Mesothelial cell of epicardium (in vitro differentiated cells): ENCODE results near the gene ECM2. TPM values are rescaled to one million over a fixed set of nuclear protein-coding genes. Genes with fewer than 3 reads are reported as not detected.
A peak's percentile ranks its signal among the peaks of the same experiment; 100 is the strongest.

Experiments
- DNase-seq, 2 experiments: peaks; one replicate each; pipeline ENCODE4 v3.0.0; 2021; ENCODE audit warnings: low spot score in 2 of 2; ENCODE audit not compliant: unreplicated experiment in 2 of 2
- H3K27ac Mint-ChIP-seq: 2 replicates; pipeline ENCODE4 v1.8.0; 2021; ENCODE audit warnings: mixed read lengths
- H3K27me3 Mint-ChIP-seq: 2 replicates; pipeline ENCODE4 v1.8.0; 2021; ENCODE audit warnings: low read depth, mixed read lengths
- H3K36me3 Mint-ChIP-seq: 2 replicates; pipeline ENCODE4 v1.8.0; 2021; ENCODE audit warnings: mixed read lengths
- H3K4me1 Mint-ChIP-seq: 2 replicates; pipeline ENCODE4 v1.8.0; 2021; ENCODE audit warnings: mixed read lengths
- H3K4me3 Mint-ChIP-seq: 2 replicates; pipeline ENCODE4 v1.8.0; 2021; ENCODE audit warnings: mild to moderate bottlenecking, moderate library complexity, mixed read lengths
- H3K9me3 Mint-ChIP-seq: 2 replicates; pipeline ENCODE4 v1.8.0; 2021; ENCODE audit warnings: mixed read lengths
- CTCF ChIP-seq: fragments of 200-600 bp; sonication (generic); IDR thresholded peaks from one replicate; pipeline ENCODE4 v1.5.0; 2021; ENCODE audit warnings: antibody characterized with exemption; ENCODE audit not compliant: unreplicated experiment
- total RNA-seq: library from RNA; stranded (reverse); gene quantifications from 3 replicates; pipeline ENCODE4 v1.2.1, GENCODE V29; 2021

Gene ECM2
- total RNA-seq, 1 donor from 2014 or later, result not detected

- DNase-seq, result no peak
- Mint-ChIP-seq H3K4me3 (no peak overlapping the region), H3K36me3 (no peaks in the 10 kb centered on the region), H3K27ac (peak overlapping the region; percentile 80), H3K4me1 (peaks cover 36% of the 10 kb centered on the region), H3K9me3 (peaks cover 10% of the 10 kb centered on the region), H3K27me3 (no peaks in the 10 kb centered on the region)
- no peak for TF ChIP-seq CTCF
These were observed 27.6 kb upstream of the ECM2 start for GRCh38 chr9:92563116-92564100.

- peaks cover 13% of the 10 kb centered on the region for H3K9me3 Mint-ChIP-seq
- no peak for DNase-seq
- H3K27ac Mint-ChIP-seq, result peak overlapping the region; percentile 94
These were observed 26.7 kb upstream of the ECM2 start for GRCh38 chr9:92562461-92562967.

GRCh38 chr9:92561374-92562330, 25.9 kb upstream of the ECM2 start:
- no peaks in the 10 kb centered on the region for H3K27me3 Mint-ChIP-seq
- H3K4me3 Mint-ChIP-seq, result no peak overlapping the region
- TF ChIP-seq CTCF, result no peak
- H3K36me3 Mint-ChIP-seq, result peaks cover 2% of the 10 kb centered on the region
- no peak for DNase-seq
- H3K27ac Mint-ChIP-seq, result peak overlapping the region; percentile 94
- H3K9me3 Mint-ChIP-seq, result peaks cover 8% of the 10 kb centered on the region
- H3K4me1 Mint-ChIP-seq, result peaks cover 36% of the 10 kb centered on the region

More at GRCh38 chr9:92562461-92562967, 26.7 kb upstream of the ECM2 start:
- no peak for TF ChIP-seq CTCF
- Mint-ChIP-seq H3K4me1 (peaks cover 36% of the 10 kb centered on the region), H3K36me3 (peaks cover 2% of the 10 kb centered on the region), H3K27me3 (no peaks in the 10 kb centered on the region), H3K4me3 (no peak overlapping the region)

- Mint-ChIP-seq H3K4me3 (no peak overlapping the region), H3K4me1 (peaks cover 30% of the 10 kb centered on the region), H3K27me3 (no peaks in the 10 kb centered on the region), H3K9me3 (peaks cover 10% of the 10 kb centered on the region), H3K27ac (no peak overlapping the region), H3K36me3 (peaks cover 6% of the 10 kb centered on the region)
- no peak for TF ChIP-seq CTCF
- no peak for DNase-seq
These were observed 23.0 kb upstream of the ECM2 start for GRCh38 chr9:92558612-92559374.

- H3K4me3 Mint-ChIP-seq, result no peak overlapping the region
- H3K4me1 Mint-ChIP-seq, result peaks cover 2% of the 10 kb centered on the region
- H3K27ac Mint-ChIP-seq, result no peak overlapping the region
- no peak for DNase-seq
- no peak for TF ChIP-seq CTCF
- H3K27me3 Mint-ChIP-seq, result no peaks in the 10 kb centered on the region
- H3K36me3 Mint-ChIP-seq, result peaks cover 4% of the 10 kb centered on the region
- H3K9me3 Mint-ChIP-seq, result peaks cover 4% of the 10 kb centered on the region
These were observed 15.0 kb upstream of the ECM2 start for GRCh38 chr9:92550765-92551164.
